Natural killer cell (primary cell): ENCODE data around the gene ANKRD6. TPM values are rescaled to one million over a fixed set of nuclear protein-coding genes. Genes with fewer than 3 reads are reported as not detected.

Experiments used
- ATAC-seq, 3 donors: fragments of 150-1000 bp in 2 of 3; fragments of 200-7000 bp in 1 of 3; cut with Tn5 transposase; 1 replicate in 1 of 3; 2 replicates in 2 of 3; pipeline ENCODE4 v1.10.0; 2021; ENCODE audit warnings: mild to moderate bottlenecking in 2 of 3, moderate library complexity in 2 of 3
- DNase-seq, 2 donors: peaks; one replicate each; pipeline versions ENCODE4 v3.0.0 to v3.0.0-alpha.2; 2013 to 2021; ENCODE audit warnings: mixed read lengths in 1 of 2
- H3K27ac ChIP-seq: one replicate; pipeline ENCODE4 v1.5.1; 2013; ENCODE audit warnings: mild to moderate bottlenecking, low read length
- H3K27me3 ChIP-seq: one replicate; pipeline ENCODE4 v1.6.1; 2013; ENCODE audit warnings: low read length; ENCODE audit not compliant: control insufficient read depth, insufficient read depth
- H3K36me3 ChIP-seq: one replicate; pipeline ENCODE4 v1.6.1; 2013; ENCODE audit warnings: low read length; ENCODE audit not compliant: control insufficient read depth, insufficient read depth
- H3K4me1 ChIP-seq: one replicate; pipeline ENCODE4 v1.6.1; 2013; ENCODE audit warnings: low read length; ENCODE audit not compliant: control insufficient read depth, insufficient read depth
- H3K4me3 ChIP-seq: one replicate; pipeline ENCODE4 v1.5.1; 2013; ENCODE audit warnings: low read length
- H3K9me3 ChIP-seq: one replicate; pipeline ENCODE4 v1.6.1; 2013; ENCODE audit warnings: low read length; ENCODE audit not compliant: control insufficient read depth, insufficient read depth
- H3K27ac Mint-ChIP-seq, 2 donors: one replicate each; pipeline ENCODE4 v1.8.0; 2022; ENCODE audit warnings: mild to moderate bottlenecking in 2 of 2, mixed read lengths in 2 of 2, moderate library complexity in 1 of 2
- H3K27me3 Mint-ChIP-seq, 2 donors: one replicate each; pipeline ENCODE4 v1.8.0; 2022; ENCODE audit warnings: low read depth in 2 of 2, mixed read lengths in 2 of 2
- H3K36me3 Mint-ChIP-seq: one replicate; pipeline ENCODE4 v1.8.0; 2022; ENCODE audit warnings: mixed read lengths
- H3K4me1 Mint-ChIP-seq, 2 donors: one replicate each; pipeline ENCODE4 v1.8.0; 2022; ENCODE audit warnings: mixed read lengths in 2 of 2
- H3K4me3 Mint-ChIP-seq: one replicate; pipeline ENCODE4 v1.8.0; 2022; ENCODE audit warnings: mild to moderate bottlenecking, moderate library complexity, mixed read lengths
- H3K9me3 Mint-ChIP-seq, 2 donors: one replicate each; pipeline ENCODE4 v1.8.0; 2022; ENCODE audit warnings: mixed read lengths in 2 of 2
- WGBS: methylation state at CpG from one replicate; pipeline ENCODE4 v1.1.7; 2013; ENCODE audit warnings: missing lambda C conversion rate; ENCODE audit not compliant: insufficient coverage; 5-methylcytosine and 5-hydroxymethylcytosine counted together
- intact Hi-C: fragments of 100-400 bp; cut with micrococcal nuclease; formaldehyde crosslinking; loops from one replicate; pipeline ENCODE4 v1.14.2; 2022
- total RNA-seq, 4 donors: library from RNA; stranded (reverse); fragments of 120-200 nt in 1 of 4; gene quantifications; one replicate each; pipeline versions ENCODE4 v1.2.3 to v1.2.4, GENCODE V29; 2013 to 2022
- TF ChIP-seq, protein P1 (sequence below): fragments of 200-600 bp; IDR thresholded peaks from one replicate; pipeline ENCODE4 v1.8.0; 2022; ENCODE audit warnings: antibody characterized with exemption

Gene ANKRD6
- total RNA-seq, 3 donors from 2014 or later (not counting 1 experiment from before 2014, with no cell fraction given): 4.5 to 9.0 (median 4.6) TPM

DNA sequence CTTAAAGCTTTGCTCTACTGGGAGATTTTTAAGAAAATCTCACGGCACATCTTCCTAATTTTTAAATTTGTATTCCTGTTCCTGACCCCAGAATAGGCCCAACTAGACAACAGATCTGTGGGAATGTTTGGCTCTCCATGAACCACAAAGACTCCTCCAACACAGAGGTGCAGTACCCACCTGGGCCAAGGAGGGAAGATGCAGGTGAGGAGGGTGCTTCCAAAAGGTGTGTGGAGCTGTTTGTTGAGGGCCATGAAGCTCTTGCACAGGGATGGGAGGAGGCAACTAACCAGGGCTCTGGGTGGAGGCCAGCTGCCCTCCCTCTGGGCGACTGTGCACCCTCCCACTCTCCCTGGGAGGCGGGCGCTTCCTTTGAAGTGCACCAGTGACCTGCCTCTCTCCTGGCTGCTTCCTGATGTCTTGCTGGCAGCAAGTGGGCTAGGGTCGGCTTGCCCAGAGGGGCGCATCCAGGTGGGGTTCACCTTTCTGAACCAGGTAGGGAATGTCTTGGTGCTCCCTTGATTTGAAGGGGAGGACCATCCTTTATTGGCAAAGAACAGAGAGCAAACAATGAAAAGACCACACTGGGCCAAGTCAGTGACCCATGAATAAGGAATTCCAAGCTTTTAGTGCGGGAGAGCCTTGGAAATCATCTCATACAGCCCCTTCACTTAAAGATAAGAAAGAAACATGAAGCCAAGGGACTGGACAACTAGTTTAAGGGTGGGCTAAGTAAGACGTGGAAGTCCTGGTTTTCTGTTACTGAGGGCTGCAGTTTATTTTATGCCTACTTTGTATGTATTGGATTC, 76.0 kb downstream of the ANKRD6 start:
- no peak overlapping the region for H3K4me3 ChIP-seq
- intact Hi-C loops: no loop called here
- Mint-ChIP-seq H3K27me3 (no peaks in the 10 kb centered on the region), H3K36me3 (no peaks in the 10 kb centered on the region), H3K27ac (no peak overlapping the region), H3K4me1 (no peaks in the 10 kb centered on the region), H3K4me3 (no peak overlapping the region), H3K9me3 (no peaks in the 10 kb centered on the region)
- no peak for ATAC-seq
- no peak overlapping the region for H3K27ac ChIP-seq
- no peaks in the 10 kb centered on the region for H3K36me3 ChIP-seq
- DNase-seq: no peak
- TF ChIP-seq, protein P1, sequence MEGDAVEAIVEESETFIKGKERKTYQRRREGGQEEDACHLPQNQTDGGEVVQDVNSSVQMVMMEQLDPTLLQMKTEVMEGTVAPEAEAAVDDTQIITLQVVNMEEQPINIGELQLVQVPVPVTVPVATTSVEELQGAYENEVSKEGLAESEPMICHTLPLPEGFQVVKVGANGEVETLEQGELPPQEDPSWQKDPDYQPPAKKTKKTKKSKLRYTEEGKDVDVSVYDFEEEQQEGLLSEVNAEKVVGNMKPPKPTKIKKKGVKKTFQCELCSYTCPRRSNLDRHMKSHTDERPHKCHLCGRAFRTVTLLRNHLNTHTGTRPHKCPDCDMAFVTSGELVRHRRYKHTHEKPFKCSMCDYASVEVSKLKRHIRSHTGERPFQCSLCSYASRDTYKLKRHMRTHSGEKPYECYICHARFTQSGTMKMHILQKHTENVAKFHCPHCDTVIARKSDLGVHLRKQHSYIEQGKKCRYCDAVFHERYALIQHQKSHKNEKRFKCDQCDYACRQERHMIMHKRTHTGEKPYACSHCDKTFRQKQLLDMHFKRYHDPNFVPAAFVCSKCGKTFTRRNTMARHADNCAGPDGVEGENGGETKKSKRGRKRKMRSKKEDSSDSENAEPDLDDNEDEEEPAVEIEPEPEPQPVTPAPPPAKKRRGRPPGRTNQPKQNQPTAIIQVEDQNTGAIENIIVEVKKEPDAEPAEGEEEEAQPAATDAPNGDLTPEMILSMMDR: no peak
- WGBS: 78% methylated on average over 6 of the region's 8 CpGs
- H3K9me3 ChIP-seq: no peaks in the 10 kb centered on the region
- no peaks in the 10 kb centered on the region for H3K27me3 ChIP-seq
- no peaks in the 10 kb centered on the region for H3K4me1 ChIP-seq

DNA sequence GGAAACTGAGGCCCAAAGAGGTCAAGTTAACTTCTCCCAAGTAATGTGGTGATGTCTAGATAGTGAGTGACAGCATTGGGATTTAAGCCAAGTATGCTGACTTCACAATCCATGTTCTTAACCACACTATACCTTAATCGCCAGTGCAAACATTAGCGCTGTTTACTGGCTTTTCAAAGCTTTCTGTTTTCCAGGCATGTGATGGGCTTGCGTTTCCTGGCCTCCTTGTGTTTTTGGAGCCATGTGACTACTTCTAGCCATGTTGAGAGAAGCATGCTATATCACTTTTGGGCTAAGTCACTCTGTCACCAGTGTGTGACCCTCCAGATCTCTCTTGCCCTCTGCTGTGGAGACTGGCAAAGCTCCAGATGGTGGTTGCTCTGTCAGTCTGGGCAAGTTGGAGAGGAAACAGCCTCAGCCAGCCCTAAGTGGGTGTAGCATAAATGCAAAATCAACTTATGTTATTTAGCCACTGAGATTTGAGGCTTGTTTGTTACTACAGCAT, 76.9 kb downstream of the ANKRD6 start:
- WGBS: 31% methylated on average over 3 of the region's 3 CpGs
- TF ChIP-seq, protein P1: no peak
- Mint-ChIP-seq H3K27ac (no peak overlapping the region), H3K4me1 (no peaks in the 10 kb centered on the region), H3K4me3 (no peak overlapping the region), H3K36me3 (no peaks in the 10 kb centered on the region), H3K9me3 (no peaks in the 10 kb centered on the region), H3K27me3 (no peaks in the 10 kb centered on the region)
- Histone ChIP-seq H3K36me3 (no peaks in the 10 kb centered on the region), H3K9me3 (no peaks in the 10 kb centered on the region), H3K27ac (no peak overlapping the region), H3K4me1 (no peaks in the 10 kb centered on the region), H3K4me3 (no peak overlapping the region), H3K27me3 (no peaks in the 10 kb centered on the region)
- intact Hi-C loops: no loop called here
- DNase-seq (no peak), ATAC-seq (no peak)

DNA sequence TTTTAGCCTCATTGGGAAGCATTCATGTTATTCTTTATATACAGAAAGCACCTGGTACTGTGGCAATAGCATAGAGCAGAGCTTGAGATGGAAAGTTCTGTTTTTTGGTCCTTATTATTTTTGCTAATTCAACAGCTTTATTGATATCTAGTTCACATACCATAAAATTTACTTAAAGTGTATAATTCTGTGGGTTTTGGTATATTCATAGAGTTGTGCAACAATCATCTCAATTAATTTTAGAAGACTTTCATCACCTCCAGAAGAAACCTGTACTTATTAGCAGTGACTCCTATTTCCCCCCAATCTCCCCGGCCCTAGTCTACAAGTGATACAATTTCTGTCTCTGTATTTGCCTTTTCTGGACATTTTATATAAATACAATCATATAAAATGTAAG, 77.4 kb downstream of the ANKRD6 start:
- Histone ChIP-seq H3K9me3 (no peaks in the 10 kb centered on the region), H3K4me3 (no peak overlapping the region), H3K4me1 (no peaks in the 10 kb centered on the region), H3K27me3 (no peaks in the 10 kb centered on the region), H3K36me3 (no peaks in the 10 kb centered on the region), H3K27ac (no peak overlapping the region)
- ATAC-seq: no peak
- WGBS: 83% methylated on average over 1 of the region's 1 CpG
- DNase-seq: no peak
- TF ChIP-seq, protein P1: no peak
- H3K27ac Mint-ChIP-seq: no peak overlapping the region
- H3K9me3 Mint-ChIP-seq: no peaks in the 10 kb centered on the region
- H3K4me1 Mint-ChIP-seq: no peaks in the 10 kb centered on the region
- no peak overlapping the region for H3K4me3 Mint-ChIP-seq
- no peaks in the 10 kb centered on the region for H3K27me3 Mint-ChIP-seq
- intact Hi-C loops: no loop called here
- no peaks in the 10 kb centered on the region for H3K36me3 Mint-ChIP-seq
